SU-DHL-6 (cell line): ENCODE data around the gene MYOM1.

ENCODE experiments used
- CTCF ChIP-seq: fragments of 200-600 bp; sonication (generic); IDR thresholded peaks from one replicate; pipeline ENCODE4 v1.5.1; 2017; ENCODE audit warnings: antibody characterized with exemption, mild to moderate bottlenecking, low read length, moderate library complexity; ENCODE audit not compliant: insufficient read depth, poor library complexity, severe bottlenecking
- EZH2phosphoT487 ChIP-seq: fragments of 200-600 bp; sonication (generic), shearing (Covaris generic); conservative IDR thresholded peaks from 2 replicates; pipeline ENCODE4 v1.6.1; 2018; ENCODE audit warnings: mild to moderate bottlenecking, antibody characterized with exemption, low read length, moderate library complexity, mixed read lengths

- TF ChIP-seq CTCF: no peak
- no peak for TF ChIP-seq EZH2phosphoT487
Measured at GRCh38 chr18:3060667-3061580, 158.8 kb downstream of the MYOM1 start.
